ENCODE results near the gene UBE2E2.

- no peak for TF ChIP-seq POLR2A (IDR thresholded peaks at IDR 0.05; ENCODE audit: low read depth, low read length)
- no peak for TF ChIP-seq POLR2AphosphoS5 (IDR thresholded peaks at IDR 0.05; ENCODE audit: low read depth, low read length)
- TF ChIP-seq TAF1 (IDR thresholded peaks at IDR 0.05; ENCODE audit: borderline replicate concordance, low read depth, low read length) = no peak
Observed at GRCh38 chr3:23546181-23546580, 343.1 kb downstream of the UBE2E2 start.
